Gastrocnemius medialis (tissue), 4 donors: ENCODE results near the gene DOCK3. TPM values are rescaled to one million over a fixed set of nuclear protein-coding genes. Genes with fewer than 3 reads are reported as not detected.
"Not testable (repeated sequence)": the region's sequence is repeated elsewhere in the genome, so short reads cannot be mapped to it uniquely, and the experiment has no call there.

Experiments
- ATAC-seq, 2 donors: fragments of 150-250 bp; one replicate each; pipeline ENCODE4 v1.9.1; 2016
- DNase-seq, 2 donors: peaks; one replicate each; pipeline ENCODE4 v3.0.0-alpha.2; 2019
- H3K27ac ChIP-seq, 4 donors: fragments of 200-600 bp; sonication (generic); 1 replicate in 1 of 4; 2 replicates in 3 of 4; pipeline ENCODE4 v1.5.1; 2016 to 2018; ENCODE audit warnings: mild to moderate bottlenecking in 2 of 4, moderate library complexity in 1 of 4
- H3K27me3 ChIP-seq, 3 donors: fragments of 200-600 bp; sonication (generic) in 2 of 3; 1 replicate in 1 of 3; 2 replicates in 2 of 3; pipeline versions ENCODE4 v1.5.1 to v1.6.0; 2016 to 2019; ENCODE audit warnings: mild to moderate bottlenecking in 1 of 3, moderate library complexity in 1 of 3
- H3K36me3 ChIP-seq, 2 donors: fragments of 200-600 bp; sonication (generic) in 1 of 2; one replicate each; pipeline ENCODE4 v1.5.1; 2017 to 2018
- H3K4me1 ChIP-seq, 2 donors: fragments of 200-600 bp; sonication (generic) in 1 of 2; one replicate each; pipeline ENCODE4 v1.5.1; 2016 to 2017; ENCODE audit warnings: mild to moderate bottlenecking in 2 of 2
- H3K4me3 ChIP-seq, 4 donors: fragments of 200-600 bp; sonication (generic) in 3 of 4; 1 replicate in 1 of 4; 2 replicates in 3 of 4; pipeline ENCODE4 v1.5.1; 2016 to 2019; ENCODE audit warnings: mild to moderate bottlenecking in 2 of 4
- H3K9me3 ChIP-seq, 3 donors: fragments of 200-600 bp; sonication (generic) in 2 of 3; 1 replicate in 1 of 3; 2 replicates in 2 of 3; pipeline ENCODE4 v1.5.1; 2016 to 2019
- POLR2A ChIP-seq, 2 donors: fragments of 450-650 bp; IDR thresholded peaks; one replicate each; pipeline ENCODE4 v1.6.1; 2017; ENCODE audit warnings: antibody characterized with exemption in 2 of 2, mild to moderate bottlenecking in 2 of 2, moderate library complexity in 2 of 2
- in situ Hi-C, 4 donors: fragments of 200-750 bp; cut with MboI; loops; one replicate each; pipeline versions ENCODE4 v1.15.0 to v1.8.0; 2017; ENCODE audit warnings: low sequenced_read_pairs in 4 of 4
- intact Hi-C: fragments of 100-400 bp; cut with DNase I; formaldehyde crosslinking; loops from one replicate; pipeline ENCODE4 v1.15.1; 2023; ENCODE audit warnings: low total_unique reads
- total RNA-seq, 4 donors: library from RNA; depleted of rRNA; stranded (reverse); fragments of >200 nt; gene quantifications; one replicate each; pipeline versions ENCODE4 v1.1.0 to v1.2.3, GENCODE V29; 2016
- TF ChIP-seq, protein P1 (sequence below), 5 experiments: fragments of 450-650 bp in 3 of 5; fragments of 200-600 bp in 2 of 5; sonication (generic) in 2 of 5; IDR thresholded peaks in 4 of 5; conservative IDR thresholded peaks in 1 of 5; 1 replicate in 4 of 5; 2 replicates in 1 of 5; pipeline ENCODE4 v1.5.1; 2016 to 2019; ENCODE audit warnings: antibody characterized with exemption in 5 of 5, mild to moderate bottlenecking in 3 of 5, moderate library complexity in 3 of 5

DOCK3 gene
- total RNA-seq, 4 donors from 2014 or later = 0.61 to 3.1 (median 0.73) TPM

DNA sequence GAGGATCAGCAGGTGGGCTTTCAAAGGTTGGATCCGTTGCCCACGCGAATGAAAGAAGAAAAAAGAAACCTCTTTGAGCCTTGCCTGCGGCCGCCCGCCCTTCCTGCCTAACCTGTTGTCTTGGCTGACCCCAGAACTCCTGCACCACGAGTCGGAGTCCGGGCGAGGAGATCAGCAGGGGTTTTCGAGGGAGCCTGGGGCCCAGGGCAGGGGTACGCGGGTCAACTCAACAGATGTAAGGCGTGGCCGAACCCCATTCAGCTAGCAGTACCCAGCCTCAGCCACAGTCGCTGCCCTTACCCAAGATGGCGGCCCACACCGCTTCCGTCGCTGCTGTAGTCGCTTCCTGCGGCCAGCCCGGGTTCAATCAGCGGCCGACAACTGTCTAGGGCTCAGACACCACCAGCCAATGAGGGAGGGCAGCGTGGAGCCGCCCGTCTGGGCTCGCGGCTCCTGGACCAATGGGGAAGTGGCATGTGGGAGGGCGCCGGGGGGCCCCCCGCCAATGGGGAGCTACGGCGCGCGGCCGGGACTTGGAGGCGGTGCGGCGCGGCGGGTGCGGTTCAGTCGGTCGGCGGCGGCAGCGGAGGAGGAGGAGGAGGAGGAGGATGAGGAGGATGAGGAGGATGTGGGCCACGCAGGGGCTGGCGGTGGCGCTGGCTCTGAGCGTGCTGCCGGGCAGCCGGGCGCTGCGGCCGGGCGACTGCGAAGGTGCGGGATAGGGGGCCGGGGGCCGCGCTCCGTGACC is 710.2 kb downstream of the DOCK3 start, which contains the start of gene MANF:
Gene MANF (plus strand): TSS at position 566 of the 748 bp plus-strand sequence. CDS start 52 bp downstream, at position 618.
- ATAC-seq (peak; percentile 96 to 97), DNase-seq (peak; percentile 98)
- H3K4me3 ChIP-seq = peak within 1 kb of the TSS; percentile 73 to 96 (median 94)
- in situ Hi-C loops (loop anchor here in 2 of 4 donors (10.0 to 25.0 kb wide), 4 partner anchors 110 to 773 kb away; partner anchors contain the start of genes CISH (in 1 of the 2), MAPKAPK3 (in 1 of the 2) and TEX264 (in 1 of the 2)), intact Hi-C loops (loop anchor here (2.0 to 5.0 kb wide), 3 partner anchors 152 to 768 kb away; partner anchors contain the start of genes MAPKAPK3, RAD54L2 and TEX264)
- peak within 1 kb of the TSS; percentile 91 to 98 (median 92) for H3K27ac ChIP-seq
- H3K36me3 ChIP-seq = peaks cover 0 to 21% of the 10 kb centered on the region in 2 donors
- TF ChIP-seq POLR2A (IDR thresholded peaks at IDR 0.05) = peak; percentile 88 to 95
- TF ChIP-seq, protein P1, sequence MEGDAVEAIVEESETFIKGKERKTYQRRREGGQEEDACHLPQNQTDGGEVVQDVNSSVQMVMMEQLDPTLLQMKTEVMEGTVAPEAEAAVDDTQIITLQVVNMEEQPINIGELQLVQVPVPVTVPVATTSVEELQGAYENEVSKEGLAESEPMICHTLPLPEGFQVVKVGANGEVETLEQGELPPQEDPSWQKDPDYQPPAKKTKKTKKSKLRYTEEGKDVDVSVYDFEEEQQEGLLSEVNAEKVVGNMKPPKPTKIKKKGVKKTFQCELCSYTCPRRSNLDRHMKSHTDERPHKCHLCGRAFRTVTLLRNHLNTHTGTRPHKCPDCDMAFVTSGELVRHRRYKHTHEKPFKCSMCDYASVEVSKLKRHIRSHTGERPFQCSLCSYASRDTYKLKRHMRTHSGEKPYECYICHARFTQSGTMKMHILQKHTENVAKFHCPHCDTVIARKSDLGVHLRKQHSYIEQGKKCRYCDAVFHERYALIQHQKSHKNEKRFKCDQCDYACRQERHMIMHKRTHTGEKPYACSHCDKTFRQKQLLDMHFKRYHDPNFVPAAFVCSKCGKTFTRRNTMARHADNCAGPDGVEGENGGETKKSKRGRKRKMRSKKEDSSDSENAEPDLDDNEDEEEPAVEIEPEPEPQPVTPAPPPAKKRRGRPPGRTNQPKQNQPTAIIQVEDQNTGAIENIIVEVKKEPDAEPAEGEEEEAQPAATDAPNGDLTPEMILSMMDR (IDR thresholded peaks at IDR 0.05 in 4 of 5, conservative IDR thresholded peaks at IDR 0.05 in 1 of 5) = peak in 3 of 5 experiments; percentile 14 to 24 (median 20)
- peaks cover 25 to 28% of the 10 kb centered on the region in 2 donors for H3K4me1 ChIP-seq
- no peaks in the 10 kb centered on the region for H3K27me3 ChIP-seq
- H3K9me3 ChIP-seq = no peaks in the 10 kb centered on the region

GRCh38 chr3:51385621-51386091 is 710.9 kb downstream of the DOCK3 start:
- Histone ChIP-seq H3K27me3 (no peaks in the 10 kb centered on the region), H3K9me3 (no peaks in the 10 kb centered on the region), H3K4me3 (peak overlapping the region; percentile 70 to 96 (median 83)), H3K27ac (peak overlapping the region; percentile 91 to 98 (median 92)), H3K36me3 (peaks cover 0 to 21% of the 10 kb centered on the region in 2 donors), H3K4me1 (peaks cover 31 to 34% of the 10 kb centered on the region in 2 donors)
- in situ Hi-C loops (loop anchor here in 2 of 4 donors (10.0 to 25.0 kb wide), 4 partner anchors 109 to 773 kb away; partner anchors contain the start of genes CISH (in 1 of the 2), MAPKAPK3 (in 1 of the 2) and TEX264 (in 1 of the 2)), intact Hi-C loops (loop anchor here (2.0 kb wide), 2 partner anchors 285 to 769 kb away; partner anchors contain the start of genes MAPKAPK3 and TEX264)
- TF ChIP-seq POLR2A (IDR thresholded peaks at IDR 0.05) = no peak
- TF ChIP-seq, protein P1 (IDR thresholded peaks at IDR 0.05 in 4 of 5, conservative IDR thresholded peaks at IDR 0.05 in 1 of 5) = no peak
- no peak for ATAC-seq
- no peak for DNase-seq

GRCh38 chr3:51386159-51386851 is 711.6 kb downstream of the DOCK3 start:
- peak overlapping the region; percentile 70 to 96 (median 83) for H3K4me3 ChIP-seq
- TF ChIP-seq POLR2A (IDR thresholded peaks at IDR 0.05) = no peak
- TF ChIP-seq, protein P1 (IDR thresholded peaks at IDR 0.05 in 4 of 5, conservative IDR thresholded peaks at IDR 0.05 in 1 of 5) = no peak
- in situ Hi-C loops = loop anchor here in 2 of 4 donors (10.0 to 25.0 kb wide), 4 partner anchors 108 to 774 kb away; partner anchors contain the start of genes CISH (in 1 of the 2), MAPKAPK3 (in 1 of the 2) and TEX264 (in 1 of the 2)
- no peak for DNase-seq
- H3K27me3 ChIP-seq = no peaks in the 10 kb centered on the region
- intact Hi-C loops = no loop called here
- H3K27ac ChIP-seq = peak overlapping the region in 3 of 4 donors; percentile 91 to 98 (median 92)
- no peaks in the 10 kb centered on the region for H3K9me3 ChIP-seq
- no peak for ATAC-seq
- peaks cover 33 to 36% of the 10 kb centered on the region in 2 donors for H3K4me1 ChIP-seq
- peaks cover 0 to 21% of the 10 kb centered on the region in 2 donors for H3K36me3 ChIP-seq

DNA sequence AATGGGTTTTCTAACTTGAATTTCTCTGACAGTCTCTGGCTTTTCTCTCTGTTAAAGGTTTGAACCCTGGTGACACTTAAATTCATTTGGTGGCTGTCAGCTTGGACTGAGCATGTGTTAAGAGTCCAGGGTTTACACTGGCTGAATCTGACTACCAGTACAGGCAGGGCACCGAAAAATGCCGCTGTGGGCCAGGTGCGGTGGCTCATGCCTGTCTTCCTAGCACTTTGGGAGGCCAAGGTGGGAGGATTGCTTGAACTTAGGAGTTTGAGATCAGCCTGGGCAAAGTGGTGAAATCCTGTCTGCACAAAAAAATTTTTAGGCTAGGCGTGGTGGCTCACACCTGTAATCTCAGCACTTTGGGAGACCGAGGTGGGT is 712.1 kb downstream of the DOCK3 start:
- TF ChIP-seq POLR2A (IDR thresholded peaks at IDR 0.05) = no peak
- TF ChIP-seq, protein P1 (IDR thresholded peaks at IDR 0.05 in 4 of 5, conservative IDR thresholded peaks at IDR 0.05 in 1 of 5) = no peak

DNA sequence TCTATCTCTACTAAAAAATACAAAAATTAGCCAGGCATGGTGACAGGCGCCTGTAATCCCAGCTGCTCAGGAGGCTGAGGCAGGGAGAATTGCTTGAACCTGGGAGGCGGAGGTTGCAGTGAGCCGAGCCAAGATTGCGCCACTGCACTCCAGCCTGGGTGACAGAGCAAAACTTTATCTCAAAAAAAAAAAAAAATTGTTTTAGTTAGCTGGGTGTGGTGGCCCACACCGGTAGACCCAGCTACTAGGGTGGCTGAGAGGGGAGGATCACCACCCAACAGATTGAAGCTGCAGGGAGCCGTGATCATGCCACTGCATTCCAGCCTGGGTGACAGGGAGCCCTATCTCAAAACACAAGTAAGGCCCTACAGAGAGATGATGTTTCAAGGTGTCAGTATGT is 712.6 kb downstream of the DOCK3 start:
- Histone ChIP-seq H3K36me3 (peaks cover 0 to 22% of the 10 kb centered on the region in 2 donors), H3K4me1 (peaks cover 39 to 40% of the 10 kb centered on the region in 2 donors)
- ATAC-seq, DNase-seq, H3K9me3 ChIP-seq, H3K4me3 ChIP-seq, H3K27ac ChIP-seq, H3K27me3 ChIP-seq, intact Hi-C loops: not testable (repeated sequence)
- in situ Hi-C loops = loop anchor here in 2 of 4 donors (10.0 to 25.0 kb wide), 4 partner anchors 108 to 775 kb away; partner anchors contain the start of genes CISH (in 1 of the 2), MAPKAPK3 (in 1 of the 2) and TEX264 (in 1 of the 2)

More for the DNA sequence above, 712.1 kb downstream of the DOCK3 start:
- H3K27ac ChIP-seq = no peak overlapping the region
- peaks cover 0 to 21% of the 10 kb centered on the region in 2 donors for H3K36me3 ChIP-seq
- in situ Hi-C loops = loop anchor here in 2 of 4 donors (10.0 to 25.0 kb wide), 4 partner anchors 108 to 775 kb away; partner anchors contain the start of genes CISH (in 1 of the 2), MAPKAPK3 (in 1 of the 2) and TEX264 (in 1 of the 2)
- no peak for ATAC-seq
- intact Hi-C loops = no loop called here
- no peaks in the 10 kb centered on the region for H3K9me3 ChIP-seq
- H3K4me1 ChIP-seq = peaks cover 34 to 36% of the 10 kb centered on the region in 2 donors
- no peak for DNase-seq
- H3K27me3 ChIP-seq = no peaks in the 10 kb centered on the region
- no peak overlapping the region for H3K4me3 ChIP-seq
